ENCODE results near the gene MEIS1.

DNA sequence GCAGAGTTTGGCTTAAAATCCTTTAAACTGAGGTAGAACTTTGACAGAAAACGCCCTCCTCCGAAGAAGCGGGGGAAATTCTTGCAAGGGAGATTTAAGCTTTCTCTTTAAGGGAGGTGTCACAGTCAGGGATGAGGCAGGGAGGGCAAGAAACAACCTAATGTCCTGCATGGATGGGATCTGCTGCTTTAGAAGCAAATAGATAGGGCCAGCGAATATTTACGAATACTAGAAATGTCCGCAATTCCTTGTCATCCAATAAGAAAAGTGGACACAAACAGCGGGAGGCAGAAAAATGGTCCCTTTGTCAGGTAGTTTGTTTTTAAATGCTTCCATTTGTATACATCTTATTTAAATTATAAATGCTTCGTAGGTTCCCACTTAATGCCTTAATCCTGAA lies 12.0 kb downstream of the MEIS1 start:
- TF ChIP-seq, protein P1, sequence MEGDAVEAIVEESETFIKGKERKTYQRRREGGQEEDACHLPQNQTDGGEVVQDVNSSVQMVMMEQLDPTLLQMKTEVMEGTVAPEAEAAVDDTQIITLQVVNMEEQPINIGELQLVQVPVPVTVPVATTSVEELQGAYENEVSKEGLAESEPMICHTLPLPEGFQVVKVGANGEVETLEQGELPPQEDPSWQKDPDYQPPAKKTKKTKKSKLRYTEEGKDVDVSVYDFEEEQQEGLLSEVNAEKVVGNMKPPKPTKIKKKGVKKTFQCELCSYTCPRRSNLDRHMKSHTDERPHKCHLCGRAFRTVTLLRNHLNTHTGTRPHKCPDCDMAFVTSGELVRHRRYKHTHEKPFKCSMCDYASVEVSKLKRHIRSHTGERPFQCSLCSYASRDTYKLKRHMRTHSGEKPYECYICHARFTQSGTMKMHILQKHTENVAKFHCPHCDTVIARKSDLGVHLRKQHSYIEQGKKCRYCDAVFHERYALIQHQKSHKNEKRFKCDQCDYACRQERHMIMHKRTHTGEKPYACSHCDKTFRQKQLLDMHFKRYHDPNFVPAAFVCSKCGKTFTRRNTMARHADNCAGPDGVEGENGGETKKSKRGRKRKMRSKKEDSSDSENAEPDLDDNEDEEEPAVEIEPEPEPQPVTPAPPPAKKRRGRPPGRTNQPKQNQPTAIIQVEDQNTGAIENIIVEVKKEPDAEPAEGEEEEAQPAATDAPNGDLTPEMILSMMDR (IDR thresholded peaks at IDR 0.05), result no peak
- TF ChIP-seq POLR2A (IDR thresholded peaks at IDR 0.05), result no peak

All from testis (tissue), 2 donors.